HEK293 (cell line): ENCODE data around the gene SPAST.
A peak's percentile ranks its signal among the peaks of the same experiment; 100 is the strongest.

ENCODE experiments used
- KLF10 ChIP-seq: fragments of 450-650 bp; IDR thresholded peaks from 2 replicates; pipeline ENCODE4 v1.5.1; 2018; ENCODE audit warnings: missing biosample characterization, mild to moderate bottlenecking, missing genetic modification characterization
- KLF16 ChIP-seq: fragments of 450-650 bp; formaldehyde crosslinking; IDR thresholded peaks from 2 replicates; pipeline ENCODE4 v1.5.1; 2017; ENCODE audit warnings: missing biosample characterization, missing genetic modification characterization
- KLF9 ChIP-seq: fragments of 450-650 bp; formaldehyde crosslinking; IDR thresholded peaks from 2 replicates; pipeline ENCODE4 v1.5.1; 2016; ENCODE audit warnings: missing biosample characterization, missing genetic modification characterization, low read depth
- MYNN ChIP-seq: fragments of 450-650 bp; formaldehyde crosslinking; IDR thresholded peaks from 2 replicates; pipeline ENCODE4 v1.5.1; 2016; ENCODE audit warnings: missing biosample characterization, missing genetic modification characterization, borderline replicate concordance
- OVOL3 ChIP-seq: fragments of 450-650 bp; formaldehyde crosslinking; IDR thresholded peaks from 2 replicates; pipeline ENCODE4 v1.5.1; 2016; ENCODE audit warnings: missing biosample characterization, missing genetic modification characterization
- PRDM4 ChIP-seq: fragments of 450-650 bp; formaldehyde crosslinking; IDR thresholded peaks from 2 replicates; pipeline ENCODE4 v1.5.1; 2017; ENCODE audit warnings: missing biosample characterization, missing genetic modification characterization
- SP7 ChIP-seq: fragments of 450-650 bp; formaldehyde crosslinking; IDR thresholded peaks from 2 replicates; pipeline ENCODE4 v1.5.1; 2016; ENCODE audit warnings: missing biosample characterization, missing genetic modification characterization
- ZBTB26 ChIP-seq: fragments of 450-650 bp; formaldehyde crosslinking; optimal IDR thresholded peaks from 2 replicates; pipeline ENCODE3; 2016; ENCODE audit warnings: missing biosample characterization, mild to moderate bottlenecking, missing genetic modification characterization
- ZFP41 ChIP-seq: fragments of 450-650 bp; formaldehyde crosslinking; IDR thresholded peaks from 2 replicates; pipeline ENCODE4 v1.5.1; 2016; ENCODE audit warnings: missing biosample characterization, missing genetic modification characterization, borderline replicate concordance
- ZNF19 ChIP-seq: fragments of 450-650 bp; formaldehyde crosslinking; IDR thresholded peaks from 2 replicates; pipeline ENCODE4; 2016; ENCODE audit warnings: missing biosample characterization, missing genetic modification characterization, low read depth
- ZNF211 ChIP-seq: fragments of 450-650 bp; formaldehyde crosslinking; IDR thresholded peaks from 2 replicates; pipeline ENCODE4 v1.5.1; 2016; ENCODE audit warnings: low read depth, missing biosample characterization, missing genetic modification characterization
- ZNF24 ChIP-seq: fragments of 450-650 bp; formaldehyde crosslinking; IDR thresholded peaks from 2 replicates; pipeline ENCODE4 v1.5.1; 2016; ENCODE audit warnings: missing biosample characterization, missing genetic modification characterization
- ZNF335 ChIP-seq: fragments of 450-650 bp; formaldehyde crosslinking; conservative IDR thresholded peaks from 2 replicates; pipeline ENCODE4 v1.5.1; 2016; ENCODE audit warnings: missing biosample characterization, missing genetic modification characterization
- ZNF510 ChIP-seq: fragments of 450-650 bp; formaldehyde crosslinking; IDR thresholded peaks from 2 replicates; pipeline ENCODE4 v1.5.1; 2018; ENCODE audit warnings: mild to moderate bottlenecking, missing genetic modification characterization, missing biosample characterization; ENCODE audit not compliant: insufficient replicate concordance
- ZNF530 ChIP-seq: fragments of 450-650 bp; formaldehyde crosslinking; IDR thresholded peaks from 2 replicates; pipeline ENCODE4 v1.5.1; 2016; ENCODE audit warnings: low read depth, missing biosample characterization, missing genetic modification characterization
- ZNF560 ChIP-seq: fragments of 450-650 bp; formaldehyde crosslinking; IDR thresholded peaks from 2 replicates; pipeline ENCODE4 v1.5.1; 2017; ENCODE audit warnings: missing biosample characterization, missing genetic modification characterization, borderline replicate concordance
- ZNF677 ChIP-seq: fragments of 450-650 bp; IDR thresholded peaks from 2 replicates; pipeline ENCODE4 v1.5.0; 2018; ENCODE audit warnings: missing biosample characterization, mild to moderate bottlenecking, missing genetic modification characterization, moderate library complexity
- ZNF776 ChIP-seq: fragments of 450-650 bp; formaldehyde crosslinking; IDR thresholded peaks from 2 replicates; pipeline ENCODE4 v1.5.0; 2017; ENCODE audit warnings: missing biosample characterization, missing genetic modification characterization, borderline replicate concordance
- TF ChIP-seq, protein P1 (sequence below): fragments of 450-650 bp; formaldehyde crosslinking; IDR thresholded peaks from 2 replicates; pipeline ENCODE4 v1.5.1; 2016; ENCODE audit warnings: missing biosample characterization, missing genetic modification characterization, borderline replicate concordance
- TF ChIP-seq, protein P2 (sequence below): fragments of 450-650 bp; formaldehyde crosslinking; IDR thresholded peaks from 2 replicates; pipeline ENCODE4 v1.5.1; 2017; ENCODE audit warnings: missing biosample characterization, missing genetic modification characterization
- TF ChIP-seq, protein P3 (sequence below): fragments of 450-650 bp; formaldehyde crosslinking; IDR thresholded peaks from 2 replicates; pipeline ENCODE4 v1.5.1; 2016; ENCODE audit warnings: missing biosample characterization, missing genetic modification characterization
- TF ChIP-seq, protein P4 (sequence below): fragments of 450-650 bp; formaldehyde crosslinking; IDR thresholded peaks from 2 replicates; pipeline ENCODE4 v1.5.1; 2016; ENCODE audit warnings: missing biosample characterization, missing genetic modification characterization
- TF ChIP-seq, protein P5 (sequence below): fragments of 450-650 bp; formaldehyde crosslinking; IDR thresholded peaks from 2 replicates; pipeline ENCODE4 v1.5.1; 2016; ENCODE audit warnings: missing biosample characterization, missing genetic modification characterization

SPAST gene

GRCh38 chr2:32039447-32040219 lies 23.7 kb upstream of the SPAST start, which contains the start of gene DPY30 (continued):
- TF ChIP-seq, protein P1, sequence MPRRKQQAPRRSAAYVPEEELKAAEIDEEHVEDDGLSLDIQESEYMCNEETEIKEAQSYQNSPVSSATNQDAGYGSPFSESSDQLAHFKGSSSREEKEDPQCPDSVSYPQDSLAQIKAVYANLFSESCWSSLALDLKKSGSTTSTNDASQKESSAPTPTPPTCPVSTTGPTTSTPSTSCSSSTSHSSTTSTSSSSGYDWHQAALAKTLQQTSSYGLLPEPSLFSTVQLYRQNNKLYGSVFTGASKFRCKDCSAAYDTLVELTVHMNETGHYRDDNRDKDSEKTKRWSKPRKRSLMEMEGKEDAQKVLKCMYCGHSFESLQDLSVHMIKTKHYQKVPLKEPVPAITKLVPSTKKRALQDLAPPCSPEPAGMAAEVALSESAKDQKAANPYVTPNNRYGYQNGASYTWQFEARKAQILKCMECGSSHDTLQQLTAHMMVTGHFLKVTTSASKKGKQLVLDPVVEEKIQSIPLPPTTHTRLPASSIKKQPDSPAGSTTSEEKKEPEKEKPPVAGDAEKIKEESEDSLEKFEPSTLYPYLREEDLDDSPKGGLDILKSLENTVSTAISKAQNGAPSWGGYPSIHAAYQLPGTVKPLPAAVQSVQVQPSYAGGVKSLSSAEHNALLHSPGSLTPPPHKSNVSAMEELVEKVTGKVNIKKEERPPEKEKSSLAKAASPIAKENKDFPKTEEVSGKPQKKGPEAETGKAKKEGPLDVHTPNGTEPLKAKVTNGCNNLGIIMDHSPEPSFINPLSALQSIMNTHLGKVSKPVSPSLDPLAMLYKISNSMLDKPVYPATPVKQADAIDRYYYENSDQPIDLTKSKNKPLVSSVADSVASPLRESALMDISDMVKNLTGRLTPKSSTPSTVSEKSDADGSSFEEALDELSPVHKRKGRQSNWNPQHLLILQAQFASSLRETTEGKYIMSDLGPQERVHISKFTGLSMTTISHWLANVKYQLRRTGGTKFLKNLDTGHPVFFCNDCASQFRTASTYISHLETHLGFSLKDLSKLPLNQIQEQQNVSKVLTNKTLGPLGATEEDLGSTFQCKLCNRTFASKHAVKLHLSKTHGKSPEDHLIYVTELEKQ (tag by site-specific recombination) = no peak
- TF ChIP-seq ZNF776 (no peak), ZNF24 (no peak), ZNF560 (tag by site-specific recombination) (no peak), ZNF211 (tag by site-specific recombination) (no peak), OVOL3 (no peak), KLF9 (tag by site-specific recombination) (peak; percentile 79), ZNF530 (no peak), SP7 (tag by site-specific recombination) (0 out of 2 replicates have a peak, but pooled peaks have one; percentile 20), ZBTB26 (tag by site-specific recombination) (peak; percentile 58), KLF16 (tag by site-specific recombination) (peak; percentile 60; the same call in 1 of the 2 replicates), ZFP41 (tag by site-specific recombination) (no peak), ZNF335 (no peak; the same call in 1 of the 2 replicates), KLF10 (0 out of 2 replicates have a peak, but pooled peaks have one; percentile 27), ZNF677 (tag by site-specific recombination) (no peak), ZNF510 (tag by site-specific recombination) (no peak), PRDM4 (tag by site-specific recombination) (no peak), MYNN (tag by site-specific recombination) (no peak), ZNF19 (no peak)
- TF ChIP-seq, protein P2, sequence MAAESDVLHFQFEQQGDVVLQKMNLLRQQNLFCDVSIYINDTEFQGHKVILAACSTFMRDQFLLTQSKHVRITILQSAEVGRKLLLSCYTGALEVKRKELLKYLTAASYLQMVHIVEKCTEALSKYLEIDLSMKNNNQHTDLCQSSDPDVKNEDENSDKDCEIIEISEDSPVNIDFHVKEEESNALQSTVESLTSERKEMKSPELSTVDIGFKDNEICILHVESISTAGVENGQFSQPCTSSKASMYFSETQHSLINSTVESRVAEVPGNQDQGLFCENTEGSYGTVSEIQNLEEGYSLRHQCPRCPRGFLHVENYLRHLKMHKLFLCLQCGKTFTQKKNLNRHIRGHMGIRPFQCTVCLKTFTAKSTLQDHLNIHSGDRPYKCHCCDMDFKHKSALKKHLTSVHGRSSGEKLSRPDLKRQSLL = no peak
- TF ChIP-seq, protein P3, sequence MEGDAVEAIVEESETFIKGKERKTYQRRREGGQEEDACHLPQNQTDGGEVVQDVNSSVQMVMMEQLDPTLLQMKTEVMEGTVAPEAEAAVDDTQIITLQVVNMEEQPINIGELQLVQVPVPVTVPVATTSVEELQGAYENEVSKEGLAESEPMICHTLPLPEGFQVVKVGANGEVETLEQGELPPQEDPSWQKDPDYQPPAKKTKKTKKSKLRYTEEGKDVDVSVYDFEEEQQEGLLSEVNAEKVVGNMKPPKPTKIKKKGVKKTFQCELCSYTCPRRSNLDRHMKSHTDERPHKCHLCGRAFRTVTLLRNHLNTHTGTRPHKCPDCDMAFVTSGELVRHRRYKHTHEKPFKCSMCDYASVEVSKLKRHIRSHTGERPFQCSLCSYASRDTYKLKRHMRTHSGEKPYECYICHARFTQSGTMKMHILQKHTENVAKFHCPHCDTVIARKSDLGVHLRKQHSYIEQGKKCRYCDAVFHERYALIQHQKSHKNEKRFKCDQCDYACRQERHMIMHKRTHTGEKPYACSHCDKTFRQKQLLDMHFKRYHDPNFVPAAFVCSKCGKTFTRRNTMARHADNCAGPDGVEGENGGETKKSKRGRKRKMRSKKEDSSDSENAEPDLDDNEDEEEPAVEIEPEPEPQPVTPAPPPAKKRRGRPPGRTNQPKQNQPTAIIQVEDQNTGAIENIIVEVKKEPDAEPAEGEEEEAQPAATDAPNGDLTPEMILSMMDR (tag by site-specific recombination) = peak; percentile 72
- TF ChIP-seq, protein P4, sequence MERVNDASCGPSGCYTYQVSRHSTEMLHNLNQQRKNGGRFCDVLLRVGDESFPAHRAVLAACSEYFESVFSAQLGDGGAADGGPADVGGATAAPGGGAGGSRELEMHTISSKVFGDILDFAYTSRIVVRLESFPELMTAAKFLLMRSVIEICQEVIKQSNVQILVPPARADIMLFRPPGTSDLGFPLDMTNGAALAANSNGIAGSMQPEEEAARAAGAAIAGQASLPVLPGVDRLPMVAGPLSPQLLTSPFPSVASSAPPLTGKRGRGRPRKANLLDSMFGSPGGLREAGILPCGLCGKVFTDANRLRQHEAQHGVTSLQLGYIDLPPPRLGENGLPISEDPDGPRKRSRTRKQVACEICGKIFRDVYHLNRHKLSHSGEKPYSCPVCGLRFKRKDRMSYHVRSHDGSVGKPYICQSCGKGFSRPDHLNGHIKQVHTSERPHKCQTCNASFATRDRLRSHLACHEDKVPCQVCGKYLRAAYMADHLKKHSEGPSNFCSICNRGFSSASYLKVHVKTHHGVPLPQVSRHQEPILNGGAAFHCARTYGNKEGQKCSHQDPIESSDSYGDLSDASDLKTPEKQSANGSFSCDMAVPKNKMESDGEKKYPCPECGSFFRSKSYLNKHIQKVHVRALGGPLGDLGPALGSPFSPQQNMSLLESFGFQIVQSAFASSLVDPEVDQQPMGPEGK = peak; percentile 25; the same call in 1 of the 2 replicates
- TF ChIP-seq, protein P5, sequence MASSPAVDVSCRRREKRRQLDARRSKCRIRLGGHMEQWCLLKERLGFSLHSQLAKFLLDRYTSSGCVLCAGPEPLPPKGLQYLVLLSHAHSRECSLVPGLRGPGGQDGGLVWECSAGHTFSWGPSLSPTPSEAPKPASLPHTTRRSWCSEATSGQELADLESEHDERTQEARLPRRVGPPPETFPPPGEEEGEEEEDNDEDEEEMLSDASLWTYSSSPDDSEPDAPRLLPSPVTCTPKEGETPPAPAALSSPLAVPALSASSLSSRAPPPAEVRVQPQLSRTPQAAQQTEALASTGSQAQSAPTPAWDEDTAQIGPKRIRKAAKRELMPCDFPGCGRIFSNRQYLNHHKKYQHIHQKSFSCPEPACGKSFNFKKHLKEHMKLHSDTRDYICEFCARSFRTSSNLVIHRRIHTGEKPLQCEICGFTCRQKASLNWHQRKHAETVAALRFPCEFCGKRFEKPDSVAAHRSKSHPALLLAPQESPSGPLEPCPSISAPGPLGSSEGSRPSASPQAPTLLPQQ = 0 out of 2 replicates have a peak, but pooled peaks have one; percentile 7
